Caco-2 (cell line): ENCODE results near the gene PEX14. TPM values are rescaled to one million over a fixed set of nuclear protein-coding genes. Genes with fewer than 3 reads are reported as not detected.
A peak's percentile ranks its signal among the peaks of the same experiment; 100 is the strongest.

Source experiments
- BruUV-seq: library from RNA; stranded (reverse); fragments of 400-500 nt; replicated peaks from 2 replicates; lab custom pipeline; 2021; lab: Mats Ljungman, UMichigan
- CTCF ChIA-PET: fragments of 300-600 bp; sonication (Branson Sonifier 250); formaldehyde crosslinking; loops from one replicate; lab custom pipeline; 2022; ENCODE audit warnings: antibody characterized with exemption; lab: Charles Lee
- POLR2A ChIA-PET: fragments of 300-600 bp; sonication (Branson Sonifier 250); formaldehyde crosslinking; loops from one replicate; lab custom pipeline; 2022; ENCODE audit warnings: antibody characterized with exemption; lab: Charles Lee
- DNase-seq, 2 experiments: peaks; one replicate each; pipeline versions ENCODE4 v3.0.0 to v3.0.0-alpha.2; 2020 to 2022
- H3K27me3 ChIP-seq: replicated peaks from 2 replicates; pipeline ENCODE4 v1.6.0; 2011; ENCODE audit warnings: low read length; ENCODE audit not compliant: control insufficient read depth, insufficient read depth
- H3K36me3 ChIP-seq: 2 replicates; pipeline ENCODE4 v1.5.1; 2011; ENCODE audit warnings: low read length; ENCODE audit not compliant: control insufficient read depth, insufficient read depth
- H3K4me1 ChIP-seq: fragments of 250-450 bp; sonication (Bioruptor Pico); 2 replicates; pipeline ENCODE4 v1.5.1; 2020; ENCODE audit warnings: mild to moderate bottlenecking
- H3K4me3 ChIP-seq: 2 replicates; pipeline ENCODE4 v1.5.1; 2011; ENCODE audit warnings: low read depth, mild to moderate bottlenecking, control low read depth, low read length
- H3K9me3 ChIP-seq: fragments of 250-450 bp; sonication (Bioruptor Pico); 2 replicates; pipeline ENCODE4 v1.5.1; 2020; ENCODE audit warnings: mild to moderate bottlenecking, moderate library complexity
- H3K27ac Mint-ChIP-seq: one replicate; pipeline ENCODE4 v1.8.0; 2022; ENCODE audit warnings: mixed read lengths; ENCODE audit not compliant: unreplicated experiment
- H3K27me3 Mint-ChIP-seq: one replicate; pipeline ENCODE4 v1.8.0; 2022; ENCODE audit warnings: mixed read lengths; ENCODE audit not compliant: insufficient read depth, unreplicated experiment
- H3K36me3 Mint-ChIP-seq: one replicate; pipeline ENCODE4 v1.8.0; 2022; ENCODE audit warnings: mild to moderate bottlenecking, mixed read lengths; ENCODE audit not compliant: insufficient read depth, unreplicated experiment
- H3K4me1 Mint-ChIP-seq: one replicate; pipeline ENCODE4 v1.8.0; 2022; ENCODE audit warnings: low read depth, mixed read lengths; ENCODE audit not compliant: unreplicated experiment
- H3K4me3 Mint-ChIP-seq: one replicate; pipeline ENCODE4 v1.8.0; 2022; ENCODE audit warnings: mild to moderate bottlenecking, moderate library complexity, mixed read lengths; ENCODE audit not compliant: unreplicated experiment
- H3K9me3 Mint-ChIP-seq: one replicate; pipeline ENCODE4 v1.8.0; 2022; ENCODE audit warnings: mixed read lengths; ENCODE audit not compliant: unreplicated experiment
- CTCF ChIP-seq, 2 experiments: fragments of 200-600 bp in 1 of 2; IDR thresholded peaks; 1 replicate in 1 of 2; 2 replicates in 1 of 2; pipeline versions ENCODE4 v1.5.1 to v1.8.0; 2011 to 2022; ENCODE audit warnings: antibody characterized with exemption in 1 of 2, control low read depth in 1 of 2, inconsistent platforms in 1 of 2, low read depth in 1 of 2, low read length in 1 of 2, mild to moderate bottlenecking in 1 of 2, moderate library complexity in 1 of 2; ENCODE audit not compliant: insufficient read depth in 1 of 2, severe bottlenecking in 1 of 2, unreplicated experiment in 1 of 2
- intact Hi-C: fragments of 100-400 bp; cut with micrococcal nuclease; formaldehyde crosslinking; loops from one replicate; pipeline ENCODE4 v1.10.0; 2022; ENCODE audit not compliant: unreplicated experiment
- total RNA-seq: library from RNA; stranded (reverse); gene quantifications from 2 replicates; pipeline ENCODE4 v1.2.3, GENCODE V29; 2022

PEX14 gene
- total RNA-seq, 1 experiment from 2014 or later: 22.2 TPM

DNA sequence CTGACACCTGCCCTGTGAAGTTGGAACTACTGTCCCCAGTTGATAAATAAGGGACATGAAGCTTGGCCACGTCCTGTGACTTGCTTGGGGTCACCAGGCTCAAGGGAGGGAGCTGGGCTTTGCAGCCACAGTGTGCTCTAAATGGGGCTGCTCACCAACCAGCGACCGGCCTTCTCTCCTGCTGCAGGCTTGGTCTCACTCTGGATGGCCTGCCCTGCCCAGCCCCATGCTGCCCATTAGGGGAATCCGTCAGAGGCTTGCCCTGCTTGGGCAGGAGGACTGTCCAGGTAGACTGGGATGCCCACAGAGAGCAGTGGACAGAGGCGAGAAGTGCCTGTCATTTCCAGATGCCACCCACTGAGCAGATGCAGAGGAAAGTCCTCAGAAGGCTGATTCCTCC is 45.8 kb upstream of the PEX14 start:
- no TSS peak for BruUV-seq
- peak overlapping the region; percentile 96 for H3K4me3 Mint-ChIP-seq
- peaks cover 7% of the 10 kb centered on the region for H3K36me3 Mint-ChIP-seq
- TF ChIP-seq CTCF (IDR thresholded peaks at IDR 0.05; ENCODE audit: insufficient read depth in 1 of 2, low read depth in 1 of 2, low read length in 1 of 2, severe bottlenecking in 1 of 2, unreplicated experiment in 1 of 2): no peak
- no peaks in the 10 kb centered on the region for H3K27me3 Mint-ChIP-seq
- Histone ChIP-seq H3K4me1 (peaks cover 25% of the 10 kb centered on the region), H3K36me3 (no peaks in the 10 kb centered on the region; the same call in 1 of the 2 replicates), H3K27me3 (no peaks in the 10 kb centered on the region), H3K4me3 (no peak overlapping the region), H3K9me3 (no peaks in the 10 kb centered on the region)
- intact Hi-C loops: loop anchor here (1.0 to 5.0 kb wide), 4 partner anchors 30 to 477 kb away; partner anchors contain the start of gene PGD
- H3K27ac Mint-ChIP-seq: no peak overlapping the region
- POLR2A ChIA-PET: no interaction called here
- H3K9me3 Mint-ChIP-seq: no peaks in the 10 kb centered on the region
- peaks cover 11% of the 10 kb centered on the region for H3K4me1 Mint-ChIP-seq
- DNase-seq: no peak
- CTCF ChIA-PET: interaction anchor here (0.9 to 2.7 kb wide), 2 partner anchors 51 to 65 kb away, joined by 3 to 23 read pairs; no protein-coding TSS in a partner anchor

DNA sequence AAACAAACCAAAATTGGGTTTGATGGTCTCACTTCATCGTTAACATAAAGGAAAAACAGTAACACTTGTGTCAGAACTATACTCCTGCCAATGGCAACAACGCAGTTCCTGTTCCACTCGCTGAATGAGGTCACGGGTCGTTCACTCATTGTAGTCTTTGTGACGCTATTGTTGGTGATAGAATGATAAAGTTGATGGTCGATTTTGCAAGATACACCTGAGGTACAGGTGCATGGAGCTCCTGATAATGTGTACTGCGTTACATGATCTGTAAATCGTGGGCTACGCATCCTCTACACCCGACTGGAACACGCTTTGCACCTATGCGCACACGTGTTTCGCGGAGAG is 44.9 kb upstream of the PEX14 start:
- Mint-ChIP-seq H3K4me1 (peaks cover 11% of the 10 kb centered on the region), H3K27me3 (no peaks in the 10 kb centered on the region), H3K36me3 (peaks cover 7% of the 10 kb centered on the region), H3K27ac (peak overlapping the region; percentile 87), H3K4me3 (peak overlapping the region; percentile 96), H3K9me3 (no peaks in the 10 kb centered on the region)
- H3K36me3 ChIP-seq: no peaks in the 10 kb centered on the region; the same call in 1 of the 2 replicates
- H3K27me3 ChIP-seq: no peaks in the 10 kb centered on the region
- H3K4me1 ChIP-seq: peaks cover 25% of the 10 kb centered on the region
- ChIA-PET POLR2A (interaction anchor here (1.9 kb wide), 1 partner anchor 31 kb away, joined by 8 read pairs; the partner anchor contains the start of gene PGD), CTCF (interaction anchor here (1.0 to 2.7 kb wide), 5 partner anchors 31 to 77 kb away, joined by 3 to 23 read pairs (median 4); partner anchors contain the start of gene PGD)
- H3K9me3 ChIP-seq: no peaks in the 10 kb centered on the region
- intact Hi-C loops: loop anchor here (1.0 to 5.0 kb wide), 2 partner anchors 64 to 478 kb away; no protein-coding TSS in a partner anchor
- no peak for DNase-seq
- no peak for TF ChIP-seq CTCF (IDR thresholded peaks at IDR 0.05; ENCODE audit: insufficient read depth in 1 of 2, low read depth in 1 of 2, low read length in 1 of 2, severe bottlenecking in 1 of 2, unreplicated experiment in 1 of 2)
- BruUV-seq: no TSS peak
- H3K4me3 ChIP-seq: peak overlapping the region; percentile 60

DNA sequence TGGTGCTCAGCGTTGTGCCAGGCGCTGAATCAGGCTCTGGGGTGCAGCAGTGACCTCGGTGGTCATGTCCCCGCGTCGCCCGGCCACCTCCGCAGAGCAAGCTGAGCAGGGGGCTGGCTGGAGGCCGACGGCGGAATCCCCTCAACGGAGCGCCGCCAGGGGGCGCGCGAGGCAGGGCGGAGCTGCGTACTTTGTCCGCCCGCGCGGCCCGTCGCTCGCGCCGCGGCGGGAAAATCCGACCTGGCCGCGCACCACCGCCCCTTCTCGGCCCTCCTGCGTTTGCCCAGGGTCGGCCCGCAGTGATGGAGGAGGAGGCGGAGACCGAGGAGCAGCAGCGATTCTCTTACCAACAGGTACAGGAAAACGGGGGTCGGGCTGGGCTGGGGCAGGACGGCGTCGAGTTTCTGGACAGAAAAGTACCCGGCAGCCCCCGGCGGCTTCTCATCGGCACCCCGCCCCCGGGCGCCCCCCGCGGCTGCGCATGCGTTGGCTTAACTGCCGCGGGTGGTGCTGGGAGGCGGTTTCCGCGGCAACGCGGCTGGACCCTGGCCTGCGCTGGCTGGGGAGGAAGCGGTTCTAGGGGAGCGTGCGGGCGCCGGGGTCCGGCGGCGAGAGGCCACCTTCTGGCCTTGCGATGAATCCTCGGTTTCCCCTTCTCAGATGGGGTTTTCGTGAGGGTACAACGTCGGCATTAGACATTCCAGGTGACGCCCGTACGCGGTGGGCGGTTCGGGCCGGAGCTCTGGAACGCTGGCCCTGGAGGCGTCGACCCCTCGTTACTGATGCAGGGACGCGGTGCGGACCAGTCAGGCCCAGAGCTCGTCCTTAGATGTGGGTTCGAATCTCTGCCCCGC is 44.3 kb upstream of the PEX14 start, which contains the start of gene CENPS:
CENPS (plus strand) TSS at position 218 of the 854 bp plus-strand sequence; CDS start at position 303, 85 bp downstream.
- Mint-ChIP-seq H3K27ac (peak within 1 kb of the TSS; percentile 87), H3K4me3 (peak within 1 kb of the TSS; percentile 96), H3K4me1 (peaks cover 11% of the 10 kb centered on the region), H3K27me3 (no peaks in the 10 kb centered on the region), H3K36me3 (peaks cover 7% of the 10 kb centered on the region), H3K9me3 (no peaks in the 10 kb centered on the region)
- ChIA-PET POLR2A (interaction anchor here (0.5 to 1.9 kb wide), 2 partner anchors 32 to 42 kb away, joined by 3 to 8 read pairs; partner anchors contain the start of gene PGD), CTCF (interaction anchor here (1.0 to 2.7 kb wide), 7 partner anchors 19 to 77 kb away, joined by 3 to 23 read pairs (median 3); partner anchors contain the start of genes CORT and PGD)
- intact Hi-C loops: loop anchor here (1.0 kb wide), 1 partner anchor 64 kb away; no protein-coding TSS in a partner anchor
- Histone ChIP-seq H3K4me3 (peak within 1 kb of the TSS; percentile 60), H3K4me1 (peaks cover 23% of the 10 kb centered on the region), H3K9me3 (no peaks in the 10 kb centered on the region), H3K27me3 (no peaks in the 10 kb centered on the region), H3K36me3 (no peaks in the 10 kb centered on the region; the same call in 1 of the 2 replicates)
- TSS peak; percentile 62 for BruUV-seq
- peak; percentile 72 to 90 for TF ChIP-seq CTCF (IDR thresholded peaks at IDR 0.05; ENCODE audit: insufficient read depth in 1 of 2, low read depth in 1 of 2, low read length in 1 of 2, severe bottlenecking in 1 of 2, unreplicated experiment in 1 of 2)
- DNase-seq: peak; percentile 88 to 95
